SU-DHL-6 (cell line): ENCODE measurements around the gene ACADS.

Source experiments
- H2AFZ ChIP-seq: fragments of 200-600 bp; sonication (generic); 2 replicates; pipeline ENCODE4 v1.6.1; 2014; ENCODE audit warnings: low read depth, mild to moderate bottlenecking, moderate library complexity, mixed read lengths, antibody characterized with exemption, low read length; ENCODE audit not compliant: severe bottlenecking
- H3F3A ChIP-seq: fragments of 200-600 bp; shearing (Covaris generic); 2 replicates; pipeline ENCODE4 v1.6.0; 2016; ENCODE audit warnings: antibody characterized with exemption, mild to moderate bottlenecking; ENCODE audit not compliant: insufficient read depth
- H3K27ac ChIP-seq: fragments of 200-600 bp; sonication (generic); 2 replicates; pipeline ENCODE4 v1.5.1; 2016; ENCODE audit warnings: low read depth, mild to moderate bottlenecking, low read length, moderate library complexity, mixed read lengths
- H3K27me3 ChIP-seq: fragments of 200-600 bp; sonication (generic), shearing (Covaris generic); 2 replicates; pipeline ENCODE4 v1.6.0; 2014; ENCODE audit warnings: mild to moderate bottlenecking, low read length
- H3K36me3 ChIP-seq: fragments of 200-600 bp; sonication (generic); 2 replicates; pipeline ENCODE4 v1.6.1; 2014; ENCODE audit warnings: mild to moderate bottlenecking, low read length, mixed read lengths
- H3K4me2 ChIP-seq: fragments of 300-600, 200-600 bp; shearing (Covaris generic), sonication (generic); 2 replicates; pipeline ENCODE4 v1.6.0; 2014; ENCODE audit warnings: low read length, low read depth, mild to moderate bottlenecking; ENCODE audit not compliant: poor library complexity, severe bottlenecking
- H3K4me3 ChIP-seq: fragments of 200-600 bp; sonication (generic); 2 replicates; pipeline ENCODE4 v1.5.1; 2014; ENCODE audit warnings: antibody characterized with exemption, low read length, mild to moderate bottlenecking, mixed read lengths; ENCODE audit not compliant: insufficient read depth, poor library complexity, severe bottlenecking
- H3K79me2 ChIP-seq: fragments of 200-600 bp; sonication (generic); 2 replicates; pipeline ENCODE4 v1.6.1; 2014; ENCODE audit warnings: mild to moderate bottlenecking, low read length, moderate library complexity; ENCODE audit not compliant: insufficient read depth
- H3K9ac ChIP-seq: fragments of 200-600 bp; sonication (generic); 2 replicates; pipeline ENCODE4 v1.7.0; 2014; ENCODE audit warnings: mild to moderate bottlenecking, low read length
- H3K9me2 ChIP-seq: fragments of 200-600 bp; sonication (generic); replicated peaks from 2 replicates; pipeline ENCODE4 v1.6.1; 2014; ENCODE audit warnings: low read length; ENCODE audit not compliant: insufficient read depth
- H3K9me3 ChIP-seq: fragments of 200-600 bp; sonication (generic); 2 replicates; pipeline ENCODE4 v1.6.1; 2014; ENCODE audit warnings: low read length, mixed read lengths; ENCODE audit not compliant: insufficient read depth
- H4K20me1 ChIP-seq: fragments of 200-600 bp; sonication (generic); 2 replicates; pipeline ENCODE4 v1.6.1; 2014; ENCODE audit warnings: low read depth, mild to moderate bottlenecking, antibody characterized with exemption, low read length, moderate library complexity, mixed read lengths
- EZH2phosphoT487 ChIP-seq: fragments of 200-600 bp; sonication (generic), shearing (Covaris generic); conservative IDR thresholded peaks from 2 replicates; pipeline ENCODE4 v1.6.1; 2018; ENCODE audit warnings: mild to moderate bottlenecking, antibody characterized with exemption, low read length, moderate library complexity, mixed read lengths
- TF ChIP-seq, protein P1 (sequence below): fragments of 200-600 bp; sonication (generic); IDR thresholded peaks from one replicate; pipeline ENCODE4 v1.5.1; 2017; ENCODE audit warnings: antibody characterized with exemption, mild to moderate bottlenecking, low read length, moderate library complexity; ENCODE audit not compliant: insufficient read depth, poor library complexity, severe bottlenecking

Gene ACADS

DNA sequence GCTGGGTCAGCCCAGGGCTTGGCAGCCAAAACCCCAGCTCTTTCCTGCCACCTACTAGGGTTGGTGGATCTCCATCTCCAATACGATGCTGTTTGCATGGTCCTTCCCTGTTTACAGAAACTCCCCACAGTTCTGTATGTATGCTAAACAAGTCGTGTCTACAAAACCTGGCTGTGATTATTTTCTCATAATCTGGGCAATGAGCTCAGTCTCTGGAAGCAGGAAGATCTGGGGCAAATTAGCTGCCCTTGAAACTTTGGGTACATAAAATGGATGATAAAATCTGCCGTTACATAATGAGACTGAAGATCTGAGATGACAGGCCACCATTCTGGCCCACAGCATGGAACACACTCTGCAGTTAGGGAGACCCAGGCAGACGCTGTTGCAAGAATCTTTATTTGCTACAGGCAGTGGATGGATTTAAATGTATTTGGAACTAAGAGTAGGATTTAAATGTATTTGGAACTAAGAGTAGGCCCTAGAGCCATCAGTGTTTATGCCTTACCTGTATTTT, 31.7 kb downstream of the ACADS start:
- no peak for TF ChIP-seq EZH2phosphoT487
- TF ChIP-seq, protein P1, sequence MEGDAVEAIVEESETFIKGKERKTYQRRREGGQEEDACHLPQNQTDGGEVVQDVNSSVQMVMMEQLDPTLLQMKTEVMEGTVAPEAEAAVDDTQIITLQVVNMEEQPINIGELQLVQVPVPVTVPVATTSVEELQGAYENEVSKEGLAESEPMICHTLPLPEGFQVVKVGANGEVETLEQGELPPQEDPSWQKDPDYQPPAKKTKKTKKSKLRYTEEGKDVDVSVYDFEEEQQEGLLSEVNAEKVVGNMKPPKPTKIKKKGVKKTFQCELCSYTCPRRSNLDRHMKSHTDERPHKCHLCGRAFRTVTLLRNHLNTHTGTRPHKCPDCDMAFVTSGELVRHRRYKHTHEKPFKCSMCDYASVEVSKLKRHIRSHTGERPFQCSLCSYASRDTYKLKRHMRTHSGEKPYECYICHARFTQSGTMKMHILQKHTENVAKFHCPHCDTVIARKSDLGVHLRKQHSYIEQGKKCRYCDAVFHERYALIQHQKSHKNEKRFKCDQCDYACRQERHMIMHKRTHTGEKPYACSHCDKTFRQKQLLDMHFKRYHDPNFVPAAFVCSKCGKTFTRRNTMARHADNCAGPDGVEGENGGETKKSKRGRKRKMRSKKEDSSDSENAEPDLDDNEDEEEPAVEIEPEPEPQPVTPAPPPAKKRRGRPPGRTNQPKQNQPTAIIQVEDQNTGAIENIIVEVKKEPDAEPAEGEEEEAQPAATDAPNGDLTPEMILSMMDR, result no peak
- no peak overlapping the region for H3K27ac ChIP-seq

DNA sequence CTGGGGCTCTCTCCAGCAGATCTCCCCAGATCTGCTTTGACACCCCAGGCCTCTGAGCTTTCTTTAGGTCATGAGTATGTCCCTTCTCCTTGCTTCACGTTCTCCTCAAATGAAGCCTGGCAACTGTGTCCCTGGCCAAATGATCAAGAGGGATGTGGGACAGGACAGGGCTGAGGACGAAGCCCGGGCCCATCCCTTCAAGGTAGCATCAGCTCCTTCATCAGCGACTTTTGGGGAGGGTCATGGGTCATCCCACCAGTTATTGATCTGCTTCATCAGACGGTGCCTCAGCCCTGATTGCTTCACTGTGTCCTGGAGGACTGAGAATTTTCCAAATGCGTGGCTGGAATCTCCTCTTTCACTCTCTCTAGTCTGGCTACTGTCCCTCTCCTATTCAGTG, 32.3 kb downstream of the ACADS start:
- no peaks in the 10 kb centered on the region for H4K20me1 ChIP-seq
- no peaks in the 10 kb centered on the region for H3F3A ChIP-seq
- no peak overlapping the region for H3K4me2 ChIP-seq
- H2AFZ ChIP-seq, result no peak overlapping the region
- no peaks in the 10 kb centered on the region for H3K9me3 ChIP-seq
- H3K9me2 ChIP-seq, result no peaks in the 10 kb centered on the region
- H3K27ac ChIP-seq, result no peak overlapping the region
- no peak overlapping the region for H3K4me3 ChIP-seq
- no peaks in the 10 kb centered on the region for H3K79me2 ChIP-seq
- TF ChIP-seq EZH2phosphoT487, result no peak
- TF ChIP-seq, protein P1, result no peak
- no peaks in the 10 kb centered on the region for H3K27me3 ChIP-seq
- H3K36me3 ChIP-seq, result no peaks in the 10 kb centered on the region
- no peak overlapping the region for H3K9ac ChIP-seq

More for the DNA sequence above, 31.7 kb downstream of the ACADS start:
- Histone ChIP-seq H3K9ac (no peak overlapping the region), H4K20me1 (no peaks in the 10 kb centered on the region), H2AFZ (no peak overlapping the region), H3K9me3 (no peaks in the 10 kb centered on the region), H3K9me2 (no peaks in the 10 kb centered on the region), H3K36me3 (no peaks in the 10 kb centered on the region), H3K79me2 (no peaks in the 10 kb centered on the region), H3F3A (no peaks in the 10 kb centered on the region), H3K4me2 (no peak overlapping the region), H3K27me3 (no peaks in the 10 kb centered on the region), H3K4me3 (no peak overlapping the region)

DNA sequence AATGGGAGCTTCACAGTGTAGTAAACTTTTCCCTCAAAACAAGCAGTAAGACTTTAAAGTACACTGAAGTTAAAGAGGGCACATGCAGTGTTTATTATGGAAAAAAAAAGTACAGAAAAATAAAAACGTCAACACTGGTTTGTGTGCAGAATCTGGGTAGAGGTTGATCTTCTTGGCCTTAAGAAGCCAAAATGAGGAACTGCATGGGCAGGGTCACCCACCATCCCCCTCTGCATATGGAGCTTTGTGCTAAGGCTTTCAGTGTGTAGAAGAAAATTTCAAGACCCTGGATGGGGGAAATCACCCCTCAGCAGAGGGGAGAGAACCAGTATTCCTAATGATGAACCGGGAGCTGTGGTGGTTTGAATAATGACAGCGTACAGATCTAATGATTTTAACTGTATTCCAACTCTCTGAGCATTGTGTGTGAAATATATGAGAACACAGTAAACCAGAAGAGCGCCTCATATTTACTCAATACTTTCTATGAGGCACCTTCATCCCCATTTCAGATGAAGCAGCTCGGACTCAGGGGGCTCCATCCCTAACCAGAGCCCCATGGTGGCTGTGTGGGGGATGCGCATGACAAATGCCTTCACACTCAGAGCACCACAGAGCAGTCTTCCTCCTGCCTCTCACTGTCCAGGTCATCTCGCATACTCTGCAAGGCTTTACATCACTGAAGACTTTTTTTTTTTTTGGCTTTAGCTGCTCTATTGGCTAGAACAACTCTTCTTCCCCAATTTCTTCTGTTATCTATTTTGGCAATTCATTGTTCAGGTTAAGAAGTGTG, 33.4 kb downstream of the ACADS start:
- Histone ChIP-seq H3K36me3 (no peaks in the 10 kb centered on the region), H2AFZ (no peak overlapping the region), H3K27ac (no peak overlapping the region), H3K9ac (no peak overlapping the region), H4K20me1 (no peaks in the 10 kb centered on the region), H3K4me3 (no peak overlapping the region), H3K79me2 (no peaks in the 10 kb centered on the region), H3K27me3 (no peaks in the 10 kb centered on the region), H3K9me3 (no peaks in the 10 kb centered on the region), H3K4me2 (no peak overlapping the region), H3F3A (no peaks in the 10 kb centered on the region), H3K9me2 (no peaks in the 10 kb centered on the region)
- no peak for TF ChIP-seq EZH2phosphoT487
- TF ChIP-seq, protein P1, result no peak
